Astrocyte of the hippocampus (primary cell): ENCODE data around the gene PHLPP1.
A peak's percentile ranks its signal among the peaks of the same experiment; 100 is the strongest.

ENCODE experiments used
- DNase-seq: peaks from one replicate; pipeline ENCODE4 v3.0.0; 2011; ENCODE audit warnings: low read depth, low spot score

The PHLPP1 gene

DNA sequence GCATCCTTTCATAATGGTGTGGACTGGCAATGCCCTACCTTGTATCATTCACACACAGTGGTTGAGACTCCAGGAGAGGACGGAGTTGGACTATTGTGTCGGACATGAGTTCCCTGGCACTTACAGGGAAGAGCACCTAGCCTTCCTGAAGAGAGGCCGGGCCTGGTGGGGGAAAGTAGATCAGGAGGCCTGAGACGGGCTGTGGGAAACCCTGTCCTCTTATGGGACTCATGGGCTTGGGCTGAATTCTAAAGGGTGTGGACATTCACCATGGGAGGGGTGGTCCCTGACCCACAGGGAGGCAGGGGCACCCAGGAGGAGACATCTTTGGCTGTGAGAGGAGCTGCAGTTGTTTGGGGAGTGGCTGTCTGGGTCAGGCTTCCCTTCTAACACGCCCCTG is 286.5 kb downstream of the PHLPP1 start:
- DNase-seq = no peak

DNA sequence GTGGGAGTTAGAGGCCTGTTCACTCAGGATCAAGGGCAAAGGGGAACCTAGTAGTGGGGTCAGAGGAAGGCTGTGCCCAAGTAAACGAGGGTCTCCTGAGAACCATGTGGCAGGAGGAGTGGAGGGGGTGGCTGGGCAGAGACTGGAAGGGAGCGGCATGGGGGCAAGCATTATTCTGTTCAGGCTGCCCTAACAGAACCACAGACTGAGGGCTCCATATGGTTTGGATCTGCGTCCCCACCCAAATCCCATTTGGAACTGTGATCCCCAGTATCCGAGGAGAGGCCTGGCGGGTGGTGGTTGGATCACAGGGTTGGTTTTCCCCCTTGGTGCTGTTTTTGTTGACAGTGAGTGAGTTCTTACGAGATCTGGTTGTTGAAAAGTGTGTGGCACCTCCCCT is 287.0 kb downstream of the PHLPP1 start:
- no peak for DNase-seq

DNA sequence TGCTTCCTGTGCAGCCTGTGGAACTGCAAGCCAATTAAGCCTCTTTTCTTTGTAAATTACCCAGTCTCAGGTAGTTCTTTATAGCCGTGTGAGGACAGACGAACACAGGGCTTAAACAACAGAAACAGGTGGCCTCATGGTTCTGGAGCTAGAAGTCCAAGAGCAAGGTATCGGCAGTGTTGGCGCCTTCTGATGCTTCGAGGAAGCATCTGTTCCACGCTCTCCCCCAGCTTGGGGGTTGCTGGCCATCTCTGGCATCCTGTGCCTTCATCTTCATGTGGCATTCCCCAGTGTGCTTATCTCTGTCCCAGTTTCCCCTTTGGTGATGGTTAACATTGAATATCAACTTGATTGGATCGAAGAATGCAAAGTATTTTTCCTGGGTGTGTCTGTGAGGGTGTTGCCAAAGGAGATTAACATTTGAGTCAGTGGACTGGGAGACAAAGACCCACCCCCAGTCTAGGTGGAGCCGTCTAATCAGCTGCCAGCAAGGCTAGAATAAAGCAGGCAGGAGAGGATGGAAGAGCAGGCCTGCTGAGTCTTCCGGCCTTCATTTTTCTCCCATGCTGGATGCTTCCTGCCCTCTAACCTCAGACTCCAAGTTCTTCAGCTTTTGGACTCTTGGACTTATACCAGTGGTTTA is 287.6 kb downstream of the PHLPP1 start:
- DNase-seq = no peak

DNA sequence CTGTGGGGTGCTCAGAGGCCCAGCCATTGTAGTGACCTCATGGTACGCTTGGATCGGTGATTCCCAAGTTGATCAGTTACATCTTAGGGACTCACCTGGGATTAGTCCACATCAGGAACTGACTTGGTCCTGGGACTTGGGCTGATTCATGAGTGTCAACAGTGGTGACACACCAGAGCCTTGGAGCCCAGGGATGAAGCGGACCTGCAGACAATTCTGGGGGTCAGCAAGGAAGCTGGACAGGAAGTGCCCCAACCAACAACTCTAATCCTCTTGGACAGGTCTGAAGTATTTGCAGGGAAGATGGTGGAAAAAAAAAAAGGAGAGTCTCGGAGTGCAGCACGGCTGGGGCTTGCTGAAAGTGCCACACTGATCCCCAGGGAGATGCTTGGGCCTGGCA is 288.6 kb downstream of the PHLPP1 start:
- DNase-seq = no peak

DNA sequence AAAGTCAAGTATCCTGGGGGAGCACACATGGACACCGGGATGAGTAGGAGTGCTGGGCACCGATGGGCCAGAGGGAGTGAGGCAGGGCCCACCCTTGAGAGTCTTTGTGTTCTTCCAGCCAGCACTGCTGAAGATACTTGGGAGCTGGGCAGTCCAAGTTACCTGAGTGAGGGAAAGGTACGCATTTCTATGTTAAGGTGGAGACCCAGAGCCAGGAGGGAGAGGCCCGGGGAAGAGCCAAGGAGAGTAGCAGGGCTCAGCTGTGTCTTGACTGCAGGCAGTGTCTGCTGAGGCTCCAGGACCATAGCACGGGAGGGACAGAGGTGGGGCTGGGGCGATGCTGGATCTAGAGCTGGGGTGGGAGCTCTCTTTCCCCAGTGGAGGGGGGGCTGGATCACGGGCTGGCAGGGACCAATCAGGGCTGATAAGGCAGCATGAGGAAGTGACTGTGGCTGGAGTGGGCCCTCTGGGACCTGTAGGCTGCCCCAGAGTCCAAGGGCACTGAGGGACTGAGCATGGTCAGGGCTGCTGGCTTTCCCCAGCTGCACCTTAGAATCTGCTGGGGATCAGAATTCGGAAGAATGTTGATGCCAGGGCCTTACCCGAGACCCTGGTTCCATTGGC is 289.2 kb downstream of the PHLPP1 start:
- no peak for DNase-seq

DNA sequence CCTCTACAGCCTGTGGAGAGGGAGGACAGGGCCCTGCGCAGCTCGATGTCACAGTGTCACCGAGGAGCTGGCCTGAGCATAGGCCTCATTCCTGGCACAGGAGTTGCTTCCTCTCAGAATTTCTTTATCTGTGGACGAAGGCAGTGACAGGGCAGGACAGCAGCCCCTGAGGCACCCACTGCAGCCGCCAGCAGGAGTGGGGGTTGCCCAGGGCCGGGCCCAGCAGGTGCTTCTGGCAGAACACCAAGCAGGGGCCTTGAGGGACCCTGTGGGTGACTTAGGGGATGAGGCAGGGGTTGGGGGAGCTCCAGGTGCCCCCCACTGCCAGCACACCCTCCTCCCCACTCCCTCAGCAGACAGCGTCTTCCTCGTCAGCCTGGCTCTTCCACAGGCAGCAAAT is 290.0 kb downstream of the PHLPP1 start:
- no peak for DNase-seq

DNA sequence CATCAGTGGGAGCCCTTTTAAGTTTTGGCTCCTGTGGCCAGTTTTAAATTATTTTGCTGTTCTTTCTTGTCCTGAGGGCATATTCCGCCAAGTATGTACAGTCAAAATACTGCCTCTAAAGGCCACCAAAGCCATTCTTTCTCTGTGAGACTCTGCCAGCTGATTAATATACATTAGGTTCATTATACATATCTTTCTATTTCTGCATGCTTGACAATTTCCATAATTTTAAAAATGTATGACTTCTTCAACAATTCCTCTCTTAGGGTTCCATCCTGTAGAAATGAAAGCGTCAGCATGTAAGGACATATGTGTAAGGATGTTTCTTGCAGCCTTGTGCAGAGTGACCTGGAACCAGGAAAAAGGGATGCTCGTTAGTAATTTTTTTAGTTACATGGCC is 291.9 kb downstream of the PHLPP1 start:
- DNase-seq = no peak

DNA sequence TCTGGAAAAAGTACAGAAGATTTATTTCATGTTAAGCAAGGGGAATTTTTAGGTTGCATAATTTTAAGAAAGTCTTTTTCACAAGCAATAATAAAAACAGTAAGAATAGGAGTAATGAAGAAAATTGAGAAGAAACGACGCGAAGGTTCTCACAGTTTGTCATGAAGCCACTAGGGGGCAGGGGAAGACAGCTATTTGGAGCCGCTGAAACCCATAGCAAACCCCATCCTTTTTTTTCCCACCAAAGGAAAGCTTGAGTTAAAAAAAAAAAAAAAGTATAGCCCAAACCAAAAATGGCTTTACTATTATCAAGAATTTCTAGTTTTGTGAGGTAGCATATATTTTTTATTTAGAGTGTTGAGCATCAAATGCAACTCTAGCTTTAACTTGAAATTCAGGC is 300.9 kb downstream of the PHLPP1 start:
- peak; percentile 76 for DNase-seq

DNA sequence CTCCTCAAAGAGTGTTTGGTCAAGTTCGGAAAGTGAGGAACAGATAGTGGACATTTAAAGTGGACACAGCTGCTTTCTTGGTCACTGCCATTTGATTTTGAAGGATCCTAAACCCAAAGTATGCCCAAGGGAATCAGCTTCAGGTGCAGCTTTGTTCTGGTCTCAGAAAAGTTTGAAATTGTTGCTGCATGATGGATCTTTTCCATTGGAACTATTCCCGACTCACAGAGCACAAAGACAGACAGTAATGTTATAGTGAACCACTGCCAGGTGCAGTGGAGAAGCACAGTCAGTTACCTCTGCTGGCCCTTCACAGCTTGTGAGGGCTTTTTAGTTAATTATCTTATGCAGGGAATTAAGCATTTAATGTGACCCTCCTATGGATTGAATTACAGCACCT is 301.7 kb downstream of the PHLPP1 start:
- no peak for DNase-seq

DNA sequence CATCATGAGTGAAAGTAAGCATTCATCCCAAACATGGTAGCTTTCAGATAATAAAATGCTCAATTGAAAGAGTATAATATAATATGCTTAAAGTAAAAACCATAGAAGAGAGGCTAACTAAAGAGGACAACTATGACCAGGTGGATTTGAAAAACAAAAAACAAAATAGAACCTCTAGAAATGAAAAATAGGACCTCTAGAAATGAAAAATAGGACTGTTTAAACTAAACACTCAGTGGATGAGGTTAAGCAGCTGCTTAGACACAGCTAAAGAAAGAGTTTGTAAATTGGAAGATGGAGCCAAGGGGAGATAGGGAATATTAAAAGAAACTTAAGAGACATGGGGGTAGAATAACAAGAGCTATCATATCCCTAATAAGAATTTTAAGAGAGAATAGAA is 302.6 kb downstream of the PHLPP1 start:
- no peak for DNase-seq

DNA sequence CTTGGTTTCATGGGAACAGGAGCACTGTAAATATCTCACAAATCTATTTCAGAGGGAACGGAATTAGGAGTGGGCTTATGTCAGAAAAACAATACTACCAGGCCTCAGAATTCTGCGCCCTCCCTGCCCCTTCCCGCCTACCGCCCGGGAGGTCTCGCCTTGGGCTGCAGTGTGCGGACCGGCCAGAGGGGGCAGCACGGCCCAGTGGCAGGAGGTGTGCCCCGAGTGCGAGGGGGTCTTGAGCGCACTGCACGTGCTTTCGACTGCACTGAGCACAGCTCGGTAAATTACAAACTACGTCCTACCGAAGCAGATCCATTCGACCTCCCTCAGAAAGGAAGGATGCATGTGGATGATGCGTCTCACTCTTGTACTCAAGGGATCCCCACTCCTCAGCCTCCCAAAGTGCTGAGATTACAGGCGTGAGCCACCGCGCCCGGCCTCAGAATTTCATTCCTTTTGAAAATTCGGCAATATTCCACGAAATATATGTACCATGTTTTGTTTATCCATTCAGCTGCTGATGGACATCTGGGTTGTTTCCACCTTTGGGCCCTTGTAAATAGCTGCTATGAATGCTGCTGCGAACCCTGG is 307.2 kb downstream of the PHLPP1 start:
- no peak for DNase-seq

DNA sequence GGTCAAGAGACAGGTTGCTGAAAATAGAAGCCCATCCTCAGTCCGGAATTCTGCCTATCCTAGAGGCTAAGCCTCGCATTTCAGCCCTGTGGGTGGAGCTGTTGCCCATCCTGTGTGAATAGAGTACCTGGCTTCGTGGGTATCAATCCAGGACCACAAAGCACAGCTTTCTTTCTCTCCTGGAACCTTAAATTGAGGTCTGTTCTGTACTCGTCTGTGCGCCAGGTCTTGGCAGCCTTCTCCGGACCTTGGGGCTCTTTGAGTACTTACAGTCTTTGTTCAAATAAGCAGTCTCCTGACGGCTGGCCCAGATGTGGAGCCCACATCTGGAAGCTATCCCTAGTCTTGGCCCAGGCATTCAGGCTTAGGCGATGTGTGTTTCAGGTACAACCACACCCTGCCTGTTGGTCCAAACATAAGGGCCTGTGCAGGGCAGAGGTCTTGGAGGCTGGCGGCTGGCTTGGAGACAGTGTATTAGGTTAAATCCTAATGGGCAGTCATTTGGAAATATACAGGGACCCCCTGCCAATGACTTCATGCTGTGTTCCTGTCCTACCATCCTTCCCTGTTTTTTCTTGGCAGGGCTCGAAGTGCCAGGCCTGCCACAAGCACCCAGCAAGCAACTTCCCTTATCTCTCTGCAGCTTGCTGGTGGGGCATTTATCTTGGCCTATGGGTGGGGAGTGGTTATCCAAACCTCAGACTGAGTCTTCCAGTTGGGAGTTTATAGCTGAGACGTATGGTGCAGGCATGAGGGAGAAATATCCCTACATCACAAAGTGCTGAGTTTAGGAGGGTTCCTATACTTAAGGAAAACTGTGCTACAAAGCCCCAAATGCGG is 310.1 kb downstream of the PHLPP1 start:
- no peak for DNase-seq

DNA sequence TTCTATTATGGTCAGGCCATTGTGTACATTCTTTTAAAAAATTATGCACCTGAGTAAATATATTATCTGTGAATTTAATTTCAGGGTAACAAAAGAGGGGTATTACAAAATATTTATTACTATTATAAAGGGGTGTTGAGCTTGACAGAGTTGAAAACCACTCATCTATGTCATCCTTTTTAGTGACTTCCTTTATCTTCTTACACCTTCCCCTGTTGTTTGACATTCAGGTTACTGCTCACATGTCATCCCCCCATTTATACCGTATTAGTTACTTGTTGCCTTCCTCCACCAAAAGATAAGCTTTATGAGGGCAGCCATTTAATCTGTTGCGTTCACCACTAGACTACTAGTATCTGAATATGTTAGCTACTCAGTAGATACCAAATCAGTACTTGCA is 313.0 kb downstream of the PHLPP1 start:
- DNase-seq = no peak
